SIG-M5 treated with dmso at 0.1 percent for 504 hours (cell line): ENCODE measurements around the gene CENPL.

Experiments used
- DNase-seq: peaks from one replicate; lab custom pipeline; 2025; ENCODE audit not compliant: unreplicated experiment; lab: John Stamatoyannopoulos, UW

CENPL gene, protein sequence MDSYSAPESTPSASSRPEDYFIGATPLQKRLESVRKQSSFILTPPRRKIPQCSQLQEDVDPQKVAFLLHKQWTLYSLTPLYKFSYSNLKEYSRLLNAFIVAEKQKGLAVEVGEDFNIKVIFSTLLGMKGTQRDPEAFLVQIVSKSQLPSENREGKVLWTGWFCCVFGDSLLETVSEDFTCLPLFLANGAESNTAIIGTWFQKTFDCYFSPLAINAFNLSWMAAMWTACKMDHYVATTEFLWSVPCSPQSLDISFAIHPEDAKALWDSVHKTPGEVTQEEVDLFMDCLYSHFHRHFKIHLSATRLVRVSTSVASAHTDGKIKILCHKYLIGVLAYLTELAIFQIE

DNA sequence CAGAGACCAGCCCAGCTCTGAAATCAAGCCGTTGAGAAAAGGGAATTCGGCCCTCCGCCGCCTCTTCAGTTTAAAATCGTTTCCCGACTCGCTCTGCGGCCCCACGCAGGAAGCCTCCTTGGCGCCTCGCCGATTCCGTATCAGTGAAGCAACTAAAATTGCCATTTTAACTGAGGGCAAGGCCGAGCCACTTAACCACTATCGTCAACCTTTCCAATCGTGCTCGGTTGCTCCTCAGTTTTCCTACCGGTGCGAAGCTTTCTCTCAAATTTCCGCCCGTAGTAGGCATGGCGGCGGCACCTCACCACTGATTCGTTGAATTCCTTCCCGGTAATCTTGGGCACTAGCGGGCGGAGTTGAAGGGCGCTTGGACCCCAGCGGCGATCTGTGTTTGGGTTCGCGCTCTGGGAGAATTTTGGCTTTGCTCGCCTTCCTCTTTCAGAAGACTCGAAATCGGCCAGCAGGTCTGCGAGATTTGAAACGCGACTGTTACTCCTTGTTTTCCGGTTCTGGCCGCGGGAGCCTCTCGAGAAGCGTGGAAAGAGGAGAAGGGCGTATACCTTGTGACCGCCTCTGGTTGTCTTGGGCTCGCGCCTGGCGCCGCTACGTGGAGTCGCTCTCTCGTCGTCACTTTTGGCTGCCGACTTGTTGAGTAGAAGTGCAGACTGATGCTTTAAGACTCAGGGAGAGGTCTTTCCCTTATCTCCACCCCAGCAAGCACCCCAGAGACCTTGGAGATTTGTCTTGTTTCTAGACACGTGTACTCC lies at the start of gene CENPL, which contains the start of gene DARS2:
Gene CENPL, minus strand, starts transcription at position 569 of the 767 bp plus-strand sequence. CDS start 13,584 bp downstream, outside the sequence.
Gene DARS2, plus strand, starts transcription at position 359 of the 767 bp plus-strand sequence. CDS start 557 bp downstream, outside the sequence.
- DNase-seq = peak; percentile 100

DNA sequence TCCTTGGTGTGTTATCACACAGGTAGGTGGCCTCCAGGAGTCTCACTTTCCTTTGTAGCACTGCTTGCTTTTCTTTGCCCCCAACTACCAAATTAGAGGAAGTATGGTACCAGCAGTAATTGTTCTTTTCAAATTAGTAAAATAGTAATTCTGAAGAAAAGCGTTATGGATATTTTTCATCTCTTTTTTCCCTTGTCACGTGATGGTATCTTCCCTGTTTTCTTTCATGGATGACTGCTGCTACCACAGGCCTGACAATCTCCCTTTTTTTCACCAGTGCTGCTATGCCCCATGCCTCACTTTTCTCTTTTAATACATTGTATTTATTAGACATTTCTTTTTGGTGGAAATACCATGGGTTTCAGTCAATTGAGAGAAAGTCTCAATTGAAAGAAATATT lies 46.8 kb upstream of the CENPL start:
- no peak for DNase-seq

DNA sequence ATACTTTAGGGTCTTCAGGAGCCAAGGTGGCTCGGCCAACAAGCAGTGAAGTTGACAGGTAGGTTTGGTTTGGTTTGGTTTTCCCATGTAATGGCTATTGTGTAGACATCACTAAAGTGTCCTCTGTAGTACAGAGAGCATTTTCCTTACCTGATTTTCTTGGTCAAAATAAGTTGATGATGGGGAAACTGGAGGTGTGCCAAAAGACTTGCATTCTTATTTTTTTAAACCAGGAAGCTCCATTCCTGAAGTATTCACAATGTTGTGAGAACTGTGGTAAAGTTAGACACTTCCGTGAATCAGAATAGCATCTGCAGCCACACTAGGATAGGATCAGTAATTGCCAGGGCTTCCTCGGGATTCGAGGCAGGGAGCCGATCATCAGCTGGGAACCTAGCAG lies 46.4 kb upstream of the CENPL start:
- DNase-seq = no peak

DNA sequence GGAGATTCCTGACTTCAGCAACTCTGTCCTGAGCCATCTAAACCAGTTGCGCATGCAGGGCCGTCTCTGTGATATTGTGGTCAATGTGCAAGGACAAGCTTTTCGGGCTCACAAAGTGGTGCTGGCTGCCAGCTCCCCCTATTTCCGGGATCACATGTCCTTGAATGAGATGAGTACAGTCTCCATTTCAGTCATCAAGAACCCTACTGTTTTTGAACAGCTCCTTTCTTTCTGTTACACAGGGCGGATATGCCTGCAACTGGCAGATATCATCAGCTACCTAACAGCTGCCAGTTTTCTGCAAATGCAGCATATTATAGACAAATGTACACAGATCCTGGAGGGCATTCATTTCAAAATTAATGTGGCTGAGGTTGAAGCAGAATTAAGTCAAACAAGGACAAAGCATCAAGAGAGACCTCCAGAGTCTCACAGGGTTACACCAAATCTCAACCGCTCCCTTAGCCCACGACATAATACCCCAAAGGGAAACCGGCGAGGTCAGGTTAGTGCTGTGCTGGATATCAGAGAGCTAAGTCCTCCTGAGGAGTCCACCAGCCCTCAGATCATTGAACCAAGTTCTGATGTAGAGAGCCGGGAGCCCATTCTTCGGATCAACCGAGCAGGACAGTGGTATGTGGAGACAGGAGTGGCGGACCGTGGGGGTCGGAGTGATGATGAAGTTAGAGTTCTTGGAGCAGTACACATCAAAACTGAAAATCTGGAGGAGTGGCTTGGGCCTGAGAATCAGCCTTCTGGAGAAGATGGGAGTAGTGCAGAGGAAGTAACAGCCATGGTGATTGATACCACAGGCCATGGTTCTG lies 45.8 kb upstream of the CENPL start:
- peak; percentile 17 for DNase-seq

DNA sequence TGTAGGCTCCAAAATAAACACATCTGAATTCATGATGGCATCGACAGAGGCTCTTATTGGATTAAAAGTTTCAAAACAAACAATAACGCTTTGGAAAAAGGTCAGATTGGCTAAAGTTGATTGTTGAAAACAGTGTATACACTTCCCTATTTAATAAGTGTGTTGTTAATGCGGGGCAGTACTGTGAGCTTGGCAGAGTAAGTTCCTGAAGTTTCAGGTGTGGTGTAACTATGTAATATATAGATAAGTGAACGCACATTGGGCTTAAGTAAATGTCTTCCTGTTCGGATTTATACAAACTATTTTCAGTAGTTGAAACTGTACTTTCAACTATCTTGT lies 44.3 kb upstream of the CENPL start:
- DNase-seq = peak; percentile 71

DNA sequence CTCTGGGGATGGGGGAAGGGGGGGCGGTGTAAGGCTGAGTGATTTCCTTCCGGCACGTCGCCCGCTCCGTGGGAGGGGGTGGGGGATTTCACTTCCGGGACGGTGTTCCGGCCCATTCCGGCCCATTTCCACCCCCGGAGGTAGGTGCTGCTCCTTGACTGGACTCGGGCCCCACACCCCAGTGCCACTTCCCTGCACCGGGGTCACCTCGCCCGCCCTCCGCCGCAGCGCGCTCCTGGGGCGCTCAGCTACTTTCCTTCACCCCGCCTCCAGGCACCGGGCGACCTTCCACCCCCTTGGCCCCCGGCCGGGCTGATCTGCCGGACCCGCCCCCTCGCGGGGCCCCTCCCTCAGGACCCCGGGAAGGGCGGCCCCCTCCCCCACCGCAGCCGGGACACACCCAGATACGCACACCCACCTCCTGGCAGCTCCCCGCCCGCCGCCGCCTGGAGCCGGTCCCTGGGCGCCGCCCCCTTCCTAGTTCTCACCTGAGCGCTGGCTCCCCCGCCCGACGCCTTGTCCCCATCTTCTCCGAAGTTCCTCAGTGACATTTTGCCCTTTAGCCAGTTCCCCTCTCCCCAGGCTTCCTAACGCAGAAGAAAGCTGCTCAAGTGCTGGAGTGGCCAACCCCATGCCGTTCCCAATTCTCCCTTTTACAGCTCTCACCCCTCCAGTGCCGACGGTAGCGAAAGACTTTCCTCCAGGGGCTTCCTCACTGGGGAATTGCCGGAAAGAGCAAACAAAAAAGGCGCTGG lies 43.8 kb upstream of the CENPL start, which contains the start of gene ZBTB37:
Gene ZBTB37, plus strand, starts transcription at position 115 of the 755 bp plus-strand sequence. CDS start 1,846 bp downstream, outside the sequence.
- peak; percentile 92 for DNase-seq

DNA sequence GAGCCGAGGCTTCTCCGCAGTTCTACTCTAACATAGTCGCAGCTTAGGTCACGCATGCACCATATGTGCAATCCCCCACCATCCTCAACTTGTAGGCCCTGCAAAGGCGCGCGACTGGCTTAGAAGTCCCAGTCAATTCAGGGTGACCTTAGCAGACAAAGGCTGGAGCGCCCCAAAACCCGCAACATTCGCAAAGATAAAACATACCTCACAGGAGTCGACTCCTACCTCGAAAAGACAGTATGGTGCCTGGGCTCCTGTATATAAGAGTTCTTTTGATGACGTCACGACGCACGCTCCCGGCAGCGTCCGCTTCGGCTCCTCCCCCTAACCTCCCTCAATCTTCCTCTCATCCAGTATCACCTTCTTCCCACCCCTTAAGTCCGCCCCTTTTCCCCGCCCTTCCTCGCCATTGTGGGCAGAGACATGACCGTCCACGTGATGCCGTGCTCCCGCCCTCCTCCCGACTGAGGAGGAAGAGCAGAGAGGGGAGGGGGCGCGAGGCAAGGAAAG lies 43.1 kb upstream of the CENPL start, which contains the start of gene GAS5:
Gene GAS5, minus strand, starts transcription at position 237 of the 513 bp plus-strand sequence.
- peak; percentile 100 for DNase-seq

DNA sequence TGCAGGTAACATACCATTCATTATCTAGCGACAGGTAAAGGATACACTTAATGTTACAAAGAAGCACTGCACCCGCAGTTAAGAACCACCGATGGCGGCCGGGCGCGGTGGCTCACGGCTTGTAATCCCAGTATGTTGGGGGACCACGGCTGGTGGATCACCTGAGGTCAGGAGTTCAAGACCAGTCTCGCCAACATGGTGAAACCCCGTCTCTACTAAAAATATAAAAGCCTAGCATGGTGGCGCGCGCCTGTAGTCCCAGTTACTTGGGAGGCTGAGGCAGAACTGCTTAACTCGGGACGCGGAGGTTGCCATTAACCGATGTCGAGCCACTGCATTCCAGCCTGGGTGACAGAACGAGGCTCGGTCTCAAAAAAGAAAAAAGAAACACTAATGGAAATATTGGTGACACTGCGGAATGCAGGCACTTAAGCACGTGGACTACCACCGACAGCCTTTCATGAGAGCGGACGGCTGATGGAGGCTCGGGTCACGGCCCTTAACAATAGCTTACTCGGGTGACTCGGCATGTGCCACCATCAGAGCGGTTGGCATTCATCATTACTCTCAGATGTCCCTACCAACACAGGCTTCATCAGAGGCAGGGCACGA lies 42.6 kb upstream of the CENPL start:
- DNase-seq = no peak

DNA sequence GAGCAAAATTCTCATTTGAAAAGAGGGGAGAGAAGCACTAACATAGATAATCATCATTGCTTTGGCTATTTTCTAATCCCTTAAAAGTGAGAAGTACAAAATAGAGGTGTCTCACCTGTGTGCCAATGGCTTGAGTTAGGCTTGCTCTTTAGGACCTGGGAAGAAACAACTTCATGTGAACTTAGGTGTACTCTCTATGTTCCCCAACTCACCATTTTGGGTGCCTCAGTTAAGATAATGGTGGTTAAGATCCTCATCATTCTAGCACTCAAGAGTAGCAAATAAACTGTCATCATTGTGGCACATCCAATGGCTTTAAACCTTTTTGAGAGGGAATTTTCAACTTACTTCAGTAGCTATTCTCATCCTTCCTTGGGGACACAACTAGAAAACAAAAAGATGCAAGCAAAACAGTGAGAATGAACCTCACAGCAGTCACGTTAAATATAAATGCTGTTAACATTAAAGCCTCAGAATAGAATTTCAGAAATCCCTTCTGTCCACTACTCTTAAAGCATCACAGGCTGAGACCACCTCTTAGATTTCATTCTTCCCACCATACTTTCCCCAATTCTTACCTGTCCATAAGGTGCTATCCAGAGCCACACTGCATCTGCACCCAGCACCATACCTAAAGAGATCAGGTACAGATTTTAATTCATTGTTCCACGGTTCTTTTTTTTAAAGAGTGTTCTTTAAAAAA lies 41.9 kb upstream of the CENPL start:
- DNase-seq = no peak

DNA sequence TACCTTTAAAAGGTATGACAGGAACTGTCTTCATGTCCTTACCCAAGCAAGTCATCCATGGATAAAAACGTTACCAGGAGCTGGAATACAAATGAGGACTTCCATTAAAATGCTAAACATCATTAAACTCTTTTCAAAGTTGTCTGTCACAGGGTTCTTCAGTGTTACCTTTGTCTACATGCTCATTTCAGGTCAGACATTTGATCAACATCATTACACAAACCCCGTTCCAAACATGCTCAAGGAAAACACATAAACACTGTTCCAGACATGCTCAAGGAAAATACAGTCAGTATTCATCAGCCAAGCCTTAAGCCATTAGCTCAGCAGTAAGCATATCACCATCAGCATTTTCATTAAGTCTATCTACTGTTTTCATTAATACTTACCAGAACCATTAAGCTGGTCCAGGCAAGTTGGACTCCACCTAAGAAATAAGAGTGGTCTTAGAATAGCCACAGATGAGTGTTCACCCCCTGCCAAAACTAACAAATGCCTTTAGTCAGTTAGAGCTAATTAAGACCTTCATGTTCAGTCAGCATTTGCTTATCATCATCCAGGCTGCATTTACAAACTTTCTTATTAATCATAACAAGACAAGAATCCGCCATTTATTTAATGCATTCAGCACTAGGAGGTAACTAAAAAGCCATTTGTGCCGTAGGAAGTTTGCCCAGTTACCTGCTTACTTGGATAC lies 40.9 kb upstream of the CENPL start:
- no peak for DNase-seq

DNA sequence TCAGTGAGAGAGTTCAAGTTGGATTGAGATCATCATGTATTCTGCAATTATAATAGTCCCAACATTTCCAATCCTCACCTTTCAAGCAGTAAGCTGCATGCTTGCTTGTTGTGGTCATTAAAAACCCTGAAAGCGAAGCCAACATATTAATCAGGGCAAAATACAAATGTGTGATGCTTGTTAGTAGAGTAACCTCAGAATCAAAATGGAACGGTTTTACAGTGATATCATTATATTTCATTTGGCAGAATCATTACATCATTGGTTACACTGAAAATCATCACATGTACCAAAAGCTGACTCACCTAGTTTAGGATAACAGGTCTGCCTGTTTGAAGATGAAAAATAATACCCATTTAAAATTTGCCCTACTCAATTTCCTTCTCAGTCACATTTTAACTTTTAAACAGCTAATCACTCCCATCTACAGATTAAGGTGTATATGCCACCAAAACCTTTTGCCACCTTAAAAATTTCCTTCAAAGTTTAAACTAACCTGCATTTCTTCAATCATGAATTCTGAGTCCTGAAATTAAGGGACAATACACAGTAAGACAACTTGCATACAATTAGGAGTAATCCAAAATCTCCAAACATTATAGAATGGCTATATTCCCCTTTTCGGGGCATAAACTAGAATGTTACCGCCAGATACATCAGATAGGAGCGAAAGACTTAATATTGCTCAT lies 39.6 kb upstream of the CENPL start:
- no peak for DNase-seq

DNA sequence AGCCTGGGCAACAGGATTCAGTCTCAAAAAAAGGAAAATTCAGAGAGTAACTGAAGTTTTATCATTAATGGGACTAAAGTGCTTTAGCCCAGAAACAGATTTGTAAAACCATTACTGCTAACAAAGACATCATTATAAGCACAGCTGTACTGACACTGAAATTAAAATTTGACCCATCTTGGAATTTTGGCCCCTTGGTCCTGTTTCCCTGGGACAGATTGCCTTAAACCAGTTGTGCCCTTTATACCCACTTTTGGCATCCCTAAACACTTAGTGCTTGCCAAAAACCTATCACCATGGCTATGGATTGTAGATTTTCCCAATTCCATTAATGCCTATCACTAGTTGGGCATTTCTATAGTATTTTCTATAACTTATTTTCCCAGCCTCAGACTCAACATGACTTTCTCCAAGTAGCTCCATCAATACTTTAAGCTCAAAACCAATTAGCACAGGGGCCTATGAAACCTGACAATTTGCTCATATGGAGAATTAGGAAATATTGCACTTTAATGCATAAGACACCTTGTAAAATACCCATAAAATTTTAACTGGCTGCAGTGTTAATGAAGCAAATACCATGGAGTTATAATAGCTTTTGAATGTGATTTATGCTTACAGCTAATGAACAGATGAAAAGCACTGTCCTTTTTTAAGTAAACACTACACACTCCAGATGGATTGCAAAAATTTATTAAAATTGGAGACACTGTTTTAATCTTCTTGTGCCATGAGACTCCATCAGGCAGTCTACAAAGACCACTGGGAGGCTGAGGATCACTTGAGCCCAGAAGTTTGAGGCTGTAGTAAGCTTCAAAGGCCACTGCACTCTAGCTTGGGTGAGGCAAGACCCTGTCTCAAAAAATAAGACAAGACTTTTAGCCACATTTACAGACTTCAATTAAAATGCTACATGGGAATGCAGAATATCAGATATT lies 38.8 kb upstream of the CENPL start:
- no peak for DNase-seq

DNA sequence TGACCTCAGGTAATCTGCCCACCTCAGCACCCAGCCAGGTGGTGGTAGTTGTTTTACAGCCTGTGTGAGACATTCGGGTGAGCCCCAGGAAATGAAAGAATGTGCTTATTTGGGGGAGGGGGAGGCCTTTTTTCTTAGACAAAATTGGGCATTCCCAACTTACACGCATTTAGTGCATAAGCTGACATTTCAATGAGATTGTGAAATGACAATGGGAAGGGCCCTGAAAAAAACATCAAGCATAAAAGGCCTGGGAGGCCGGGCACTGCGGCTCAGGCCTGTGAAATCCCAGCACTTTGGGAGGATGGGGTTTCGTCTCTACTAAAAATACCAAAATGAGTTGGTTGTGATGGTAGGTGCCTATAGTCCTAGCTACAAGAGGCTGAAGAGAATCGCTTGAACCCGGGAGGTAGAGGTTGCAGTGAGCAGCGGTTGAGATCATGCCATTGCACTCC lies 38.1 kb upstream of the CENPL start:
- DNase-seq = no peak

DNA sequence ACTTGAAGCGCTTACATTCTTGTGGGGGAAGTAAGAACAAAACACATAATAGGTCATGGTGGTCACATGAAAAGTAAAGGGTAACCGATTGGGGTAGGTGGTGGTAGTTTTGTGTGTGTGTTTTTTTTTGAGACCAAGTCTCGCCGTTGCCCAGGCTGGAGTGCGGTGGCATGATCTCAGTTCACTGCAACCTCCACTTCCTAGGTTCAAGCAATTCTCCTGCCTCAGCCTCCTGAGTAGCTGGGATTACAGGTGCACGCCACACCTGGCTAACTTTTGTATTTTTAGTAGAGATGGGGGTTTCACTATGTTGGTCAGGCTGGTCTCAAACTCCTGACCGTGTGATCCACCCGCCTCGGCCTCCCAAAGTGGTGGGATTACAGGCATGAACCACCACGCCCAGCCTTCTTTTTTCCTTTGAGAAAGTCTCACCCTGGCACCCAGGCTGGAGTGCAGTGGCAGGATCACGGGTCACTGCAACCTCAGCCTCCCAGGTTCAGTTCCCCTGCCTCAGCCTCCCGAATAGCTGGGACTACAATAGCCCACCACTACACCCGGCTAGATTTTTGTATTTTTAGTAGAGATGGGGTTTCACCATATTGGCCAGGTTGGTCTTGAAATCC lies 37.6 kb upstream of the CENPL start:
- DNase-seq = peak; percentile 31

DNA sequence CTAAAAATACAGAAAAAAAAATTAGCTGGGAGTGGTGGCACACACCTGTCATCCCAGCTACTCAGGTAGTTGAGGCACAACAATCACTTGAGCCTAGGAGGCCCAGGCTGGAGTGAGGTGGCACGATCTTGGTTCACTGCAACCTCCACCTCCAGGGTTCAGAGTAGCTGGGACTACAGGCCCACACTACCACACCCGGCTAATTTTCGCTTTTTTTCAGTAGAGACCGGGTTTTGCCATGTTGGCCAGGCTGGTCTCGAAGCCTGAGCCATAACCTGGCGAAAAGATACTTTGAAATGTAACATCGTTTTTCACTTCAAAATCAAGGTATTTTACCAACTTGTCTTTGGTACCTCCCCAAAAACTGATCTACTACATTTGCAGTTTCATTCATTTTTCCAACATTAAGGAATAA lies 37.1 kb upstream of the CENPL start:
- peak; percentile 46 for DNase-seq

DNA sequence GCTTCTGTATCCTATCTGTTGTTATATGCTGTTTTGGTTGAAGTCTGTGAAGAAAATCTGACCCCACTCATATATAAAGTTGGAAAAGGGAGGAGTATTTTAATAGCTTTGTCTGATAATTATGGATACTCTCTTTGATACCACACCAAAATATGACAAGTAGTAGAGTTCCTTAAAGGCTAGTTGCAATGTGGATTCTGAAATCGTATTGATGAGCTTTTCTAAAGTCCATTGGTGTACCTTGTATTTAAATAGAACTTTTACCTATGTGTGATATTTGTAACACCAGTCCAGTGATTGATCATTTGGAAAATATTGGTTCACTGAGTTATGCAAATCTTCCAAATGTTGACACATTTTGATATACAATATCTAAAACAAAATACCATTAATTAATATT lies 35.4 kb upstream of the CENPL start:
- no peak for DNase-seq
